Liver (tissue), 3 donors: Measurements from ENCODE around the gene SIX1.

Experiments
- EGR1 ChIP-seq, 2 donors: IDR thresholded peaks; 2 replicates each; pipeline ENCODE4 v1.6.1; 2016 to 2018; ENCODE audit warnings: antibody characterized with exemption in 2 of 2, low read depth in 2 of 2
- FOXA1 ChIP-seq: IDR thresholded peaks from 2 replicates; pipeline ENCODE4 v1.6.1; 2016; ENCODE audit warnings: antibody characterized with exemption
- GABPA ChIP-seq, 2 donors: IDR thresholded peaks in 1 of 2; conservative IDR thresholded peaks in 1 of 2; 2 replicates each; pipeline ENCODE4 v1.6.1; 2016; ENCODE audit warnings: antibody characterized with exemption in 2 of 2, mild to moderate bottlenecking in 1 of 2, moderate library complexity in 1 of 2
- RAD21 ChIP-seq, 2 donors: IDR thresholded peaks; 2 replicates each; pipeline ENCODE4 v1.6.1; 2016; ENCODE audit warnings: antibody characterized with exemption in 2 of 2, mild to moderate bottlenecking in 2 of 2
- RXRA ChIP-seq, 2 donors: IDR thresholded peaks; 2 replicates each; pipeline ENCODE4 v1.6.1; 2017 to 2018; ENCODE audit warnings: antibody characterized with exemption in 2 of 2, mild to moderate bottlenecking in 1 of 2
- SP1 ChIP-seq: IDR thresholded peaks from 2 replicates; pipeline ENCODE4 v1.6.1; 2018; ENCODE audit warnings: antibody characterized with exemption, mild to moderate bottlenecking
- TAF1 ChIP-seq: conservative IDR thresholded peaks from 2 replicates; pipeline ENCODE4 v1.6.1; 2016; ENCODE audit warnings: antibody characterized with exemption, mild to moderate bottlenecking
- YY1 ChIP-seq: IDR thresholded peaks from 2 replicates; pipeline ENCODE4 v1.6.1; 2016; ENCODE audit warnings: antibody characterized with exemption, mild to moderate bottlenecking
- TF ChIP-seq, protein P1 (sequence below): fragments of 150-350 bp; IDR thresholded peaks from 2 replicates; pipeline ENCODE4 v1.5.1; 2017; ENCODE audit warnings: improper control_type of control experiment, low read depth, low read length; ENCODE audit not compliant: missing input control
- TF ChIP-seq, protein P2 (sequence below): IDR thresholded peaks from 2 replicates; pipeline ENCODE4 v1.6.1; 2016; ENCODE audit warnings: antibody characterized with exemption
- TF ChIP-seq, protein P3 (sequence below): IDR thresholded peaks from 2 replicates; pipeline ENCODE4 v1.6.1; 2016; ENCODE audit warnings: antibody characterized with exemption
- TF ChIP-seq, protein P4 (sequence below): IDR thresholded peaks from 2 replicates; pipeline ENCODE4 v1.6.1; 2016; ENCODE audit warnings: antibody characterized with exemption, mild to moderate bottlenecking
- TF ChIP-seq, protein P5 (sequence below): IDR thresholded peaks from 2 replicates; pipeline ENCODE4 v1.6.1; 2016; ENCODE audit warnings: antibody characterized with exemption
- donor health status: healthy.
- donor health status: healthy.

DNA sequence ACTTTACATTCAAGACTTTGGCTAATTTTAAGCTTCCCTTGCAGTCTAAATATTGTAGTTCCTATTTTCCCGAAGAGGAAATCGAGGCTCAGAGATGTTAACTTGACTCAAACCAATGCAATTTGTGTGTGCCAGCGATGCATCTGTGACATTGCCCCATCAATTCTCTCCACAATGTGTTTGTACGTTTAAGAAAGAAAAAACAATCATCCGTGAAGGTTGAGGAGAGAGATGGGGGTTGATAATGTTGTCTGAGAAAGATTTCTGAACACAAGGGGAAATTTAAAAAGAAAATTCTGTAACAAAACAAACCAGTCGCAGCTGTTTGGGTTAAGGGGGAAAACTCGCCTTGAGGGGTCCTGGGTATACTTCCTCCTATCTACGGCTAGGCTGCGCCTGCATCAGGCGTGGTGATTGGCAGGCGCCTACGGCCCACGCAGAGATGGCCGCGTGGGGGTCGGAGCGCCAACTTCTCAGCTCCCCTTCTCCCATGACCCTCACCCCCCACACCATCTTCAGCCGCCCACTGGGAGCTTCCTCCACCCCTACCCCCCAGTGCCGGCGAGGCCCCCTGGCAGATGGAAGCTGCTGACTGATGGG lies 12.3 kb downstream of the SIX1 start:
- TF ChIP-seq, protein P1, sequence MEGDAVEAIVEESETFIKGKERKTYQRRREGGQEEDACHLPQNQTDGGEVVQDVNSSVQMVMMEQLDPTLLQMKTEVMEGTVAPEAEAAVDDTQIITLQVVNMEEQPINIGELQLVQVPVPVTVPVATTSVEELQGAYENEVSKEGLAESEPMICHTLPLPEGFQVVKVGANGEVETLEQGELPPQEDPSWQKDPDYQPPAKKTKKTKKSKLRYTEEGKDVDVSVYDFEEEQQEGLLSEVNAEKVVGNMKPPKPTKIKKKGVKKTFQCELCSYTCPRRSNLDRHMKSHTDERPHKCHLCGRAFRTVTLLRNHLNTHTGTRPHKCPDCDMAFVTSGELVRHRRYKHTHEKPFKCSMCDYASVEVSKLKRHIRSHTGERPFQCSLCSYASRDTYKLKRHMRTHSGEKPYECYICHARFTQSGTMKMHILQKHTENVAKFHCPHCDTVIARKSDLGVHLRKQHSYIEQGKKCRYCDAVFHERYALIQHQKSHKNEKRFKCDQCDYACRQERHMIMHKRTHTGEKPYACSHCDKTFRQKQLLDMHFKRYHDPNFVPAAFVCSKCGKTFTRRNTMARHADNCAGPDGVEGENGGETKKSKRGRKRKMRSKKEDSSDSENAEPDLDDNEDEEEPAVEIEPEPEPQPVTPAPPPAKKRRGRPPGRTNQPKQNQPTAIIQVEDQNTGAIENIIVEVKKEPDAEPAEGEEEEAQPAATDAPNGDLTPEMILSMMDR: no peak
- TF ChIP-seq, protein P2, sequence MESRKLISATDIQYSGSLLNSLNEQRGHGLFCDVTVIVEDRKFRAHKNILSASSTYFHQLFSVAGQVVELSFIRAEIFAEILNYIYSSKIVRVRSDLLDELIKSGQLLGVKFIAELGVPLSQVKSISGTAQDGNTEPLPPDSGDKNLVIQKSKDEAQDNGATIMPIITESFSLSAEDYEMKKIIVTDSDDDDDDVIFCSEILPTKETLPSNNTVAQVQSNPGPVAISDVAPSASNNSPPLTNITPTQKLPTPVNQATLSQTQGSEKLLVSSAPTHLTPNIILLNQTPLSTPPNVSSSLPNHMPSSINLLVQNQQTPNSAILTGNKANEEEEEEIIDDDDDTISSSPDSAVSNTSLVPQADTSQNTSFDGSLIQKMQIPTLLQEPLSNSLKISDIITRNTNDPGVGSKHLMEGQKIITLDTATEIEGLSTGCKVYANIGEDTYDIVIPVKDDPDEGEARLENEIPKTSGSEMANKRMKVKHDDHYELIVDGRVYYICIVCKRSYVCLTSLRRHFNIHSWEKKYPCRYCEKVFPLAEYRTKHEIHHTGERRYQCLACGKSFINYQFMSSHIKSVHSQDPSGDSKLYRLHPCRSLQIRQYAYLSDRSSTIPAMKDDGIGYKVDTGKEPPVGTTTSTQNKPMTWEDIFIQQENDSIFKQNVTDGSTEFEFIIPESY: no peak
- no peak for TF ChIP-seq YY1
- TF ChIP-seq, protein P3, sequence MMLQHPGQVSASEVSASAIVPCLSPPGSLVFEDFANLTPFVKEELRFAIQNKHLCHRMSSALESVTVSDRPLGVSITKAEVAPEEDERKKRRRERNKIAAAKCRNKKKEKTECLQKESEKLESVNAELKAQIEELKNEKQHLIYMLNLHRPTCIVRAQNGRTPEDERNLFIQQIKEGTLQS: no peak
- TF ChIP-seq, protein P4, sequence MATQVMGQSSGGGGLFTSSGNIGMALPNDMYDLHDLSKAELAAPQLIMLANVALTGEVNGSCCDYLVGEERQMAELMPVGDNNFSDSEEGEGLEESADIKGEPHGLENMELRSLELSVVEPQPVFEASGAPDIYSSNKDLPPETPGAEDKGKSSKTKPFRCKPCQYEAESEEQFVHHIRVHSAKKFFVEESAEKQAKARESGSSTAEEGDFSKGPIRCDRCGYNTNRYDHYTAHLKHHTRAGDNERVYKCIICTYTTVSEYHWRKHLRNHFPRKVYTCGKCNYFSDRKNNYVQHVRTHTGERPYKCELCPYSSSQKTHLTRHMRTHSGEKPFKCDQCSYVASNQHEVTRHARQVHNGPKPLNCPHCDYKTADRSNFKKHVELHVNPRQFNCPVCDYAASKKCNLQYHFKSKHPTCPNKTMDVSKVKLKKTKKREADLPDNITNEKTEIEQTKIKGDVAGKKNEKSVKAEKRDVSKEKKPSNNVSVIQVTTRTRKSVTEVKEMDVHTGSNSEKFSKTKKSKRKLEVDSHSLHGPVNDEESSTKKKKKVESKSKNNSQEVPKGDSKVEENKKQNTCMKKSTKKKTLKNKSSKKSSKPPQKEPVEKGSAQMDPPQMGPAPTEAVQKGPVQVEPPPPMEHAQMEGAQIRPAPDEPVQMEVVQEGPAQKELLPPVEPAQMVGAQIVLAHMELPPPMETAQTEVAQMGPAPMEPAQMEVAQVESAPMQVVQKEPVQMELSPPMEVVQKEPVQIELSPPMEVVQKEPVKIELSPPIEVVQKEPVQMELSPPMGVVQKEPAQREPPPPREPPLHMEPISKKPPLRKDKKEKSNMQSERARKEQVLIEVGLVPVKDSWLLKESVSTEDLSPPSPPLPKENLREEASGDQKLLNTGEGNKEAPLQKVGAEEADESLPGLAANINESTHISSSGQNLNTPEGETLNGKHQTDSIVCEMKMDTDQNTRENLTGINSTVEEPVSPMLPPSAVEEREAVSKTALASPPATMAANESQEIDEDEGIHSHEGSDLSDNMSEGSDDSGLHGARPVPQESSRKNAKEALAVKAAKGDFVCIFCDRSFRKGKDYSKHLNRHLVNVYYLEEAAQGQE: no peak
- no peak for TF ChIP-seq SP1
- TF ChIP-seq TAF1: no peak
- no peak for TF ChIP-seq RAD21 (IDR thresholded peaks at IDR 0.05)
- TF ChIP-seq EGR1 (IDR thresholded peaks at IDR 0.05; ENCODE audit: low read depth in 2 of 2): no peak
- TF ChIP-seq RXRA (IDR thresholded peaks at IDR 0.05): no peak
- TF ChIP-seq GABPA (IDR thresholded peaks at IDR 0.05 in 1 of 2, conservative IDR thresholded peaks at IDR 0.05 in 1 of 2): no peak
- TF ChIP-seq FOXA1: no peak
- TF ChIP-seq, protein P5, sequence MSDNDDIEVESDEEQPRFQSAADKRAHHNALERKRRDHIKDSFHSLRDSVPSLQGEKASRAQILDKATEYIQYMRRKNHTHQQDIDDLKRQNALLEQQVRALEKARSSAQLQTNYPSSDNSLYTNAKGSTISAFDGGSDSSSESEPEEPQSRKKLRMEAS: no peak
